GM23248 (cell line): ENCODE data around the gene DEF6. TPM values are rescaled to one million over a fixed set of nuclear protein-coding genes. Genes with fewer than 3 reads are reported as not detected.

Source experiments
- DNase-seq: peaks from one replicate; pipeline ENCODE4 v3.0.0-alpha.2; 2015
- H2AFZ ChIP-seq: fragments of 200-600 bp; sonication (generic); 2 replicates; pipeline ENCODE4 v1.6.1; 2016; ENCODE audit warnings: antibody characterized with exemption
- H3F3A ChIP-seq: fragments of 200-600 bp; sonication (generic); 2 replicates; pipeline ENCODE4 v1.6.1; 2016; ENCODE audit warnings: mild to moderate bottlenecking, antibody characterized with exemption, mixed run types; ENCODE audit not compliant: insufficient read depth
- H3K27ac ChIP-seq: fragments of 200-600 bp; sonication (generic); 2 replicates; pipeline ENCODE4 v1.5.1; 2016; ENCODE audit warnings: mild to moderate bottlenecking
- H3K27me3 ChIP-seq: fragments of 200-600 bp; sonication (generic); replicated peaks from 2 replicates; pipeline ENCODE4 v1.6.1; 2016; ENCODE audit warnings: mild to moderate bottlenecking; ENCODE audit not compliant: insufficient read depth
- H3K36me3 ChIP-seq: fragments of 200-600 bp; sonication (generic); 2 replicates; pipeline ENCODE4 v1.6.1; 2016; ENCODE audit warnings: low read depth, mild to moderate bottlenecking
- H3K4me1 ChIP-seq: fragments of 200-600 bp; sonication (generic); 2 replicates; pipeline ENCODE4 v1.6.1; 2016; ENCODE audit warnings: mild to moderate bottlenecking; ENCODE audit not compliant: insufficient read depth
- H3K4me2 ChIP-seq: fragments of 200-600 bp; sonication (generic); one replicate; pipeline ENCODE4 v1.6.1; 2016; ENCODE audit warnings: mild to moderate bottlenecking; ENCODE audit not compliant: unreplicated experiment
- H3K4me3 ChIP-seq: fragments of 200-600 bp; sonication (generic); 2 replicates; pipeline ENCODE4 v1.5.1; 2016; ENCODE audit warnings: mild to moderate bottlenecking
- H3K79me2 ChIP-seq: fragments of 200-600 bp; sonication (generic); 2 replicates; pipeline ENCODE4 v1.6.1; 2016; ENCODE audit warnings: mild to moderate bottlenecking; ENCODE audit not compliant: insufficient read depth
- H3K9ac ChIP-seq: fragments of 200-600 bp; sonication (generic); 2 replicates; pipeline ENCODE4 v1.6.1; 2016; ENCODE audit warnings: mild to moderate bottlenecking
- H3K9me2 ChIP-seq: fragments of 200-600 bp; sonication (generic); 2 replicates; pipeline ENCODE4 v1.6.1; 2016; ENCODE audit warnings: mixed run types, mild to moderate bottlenecking, moderate library complexity; ENCODE audit not compliant: insufficient read depth
- H3K9me3 ChIP-seq: fragments of 200-600 bp; sonication (generic); one replicate; pipeline ENCODE4 v1.6.1; 2017; ENCODE audit warnings: low read depth
- H4K20me1 ChIP-seq: fragments of 200-600 bp; sonication (generic); 2 replicates; pipeline ENCODE4 v1.6.0; 2016; ENCODE audit not compliant: insufficient read depth
- EZH2 ChIP-seq: fragments of 200-600 bp; sonication (generic); IDR thresholded peaks from 2 replicates; pipeline ENCODE4 v1.6.1; 2018; ENCODE audit warnings: antibody characterized with exemption, mild to moderate bottlenecking; ENCODE audit not compliant: insufficient read depth, poor library complexity, severe bottlenecking
- EZH2phosphoT487 ChIP-seq: fragments of 200-600 bp; sonication (generic); IDR thresholded peaks from 2 replicates; pipeline ENCODE4 v1.6.1; 2018; ENCODE audit warnings: antibody characterized with exemption, moderate library complexity, mild to moderate bottlenecking, low read depth; ENCODE audit not compliant: insufficient read depth
- WGBS, 2 experiments: methylation state at CpG; one replicate each; pipeline ENCODE4 v1.1.6; 2015 to 2017; ENCODE audit warnings: low lambda C conversion rate in 2 of 2, low coverage in 1 of 2; ENCODE audit errors: missing lambda C conversion rate in 2 of 2; 5-methylcytosine and 5-hydroxymethylcytosine counted together
- in situ Hi-C: fragments of 300-500 bp; cut with MboI; formaldehyde crosslinking; loops from 2 replicates; pipeline ENCODE4 v1.15.0; 2020
- polyA plus RNA-seq: library from polyadenylated mRNA; unstranded; fragments of >200 nt; fragmentation: Nextera tagmentation; extraction: Ambion mirVana; gene quantifications from 2 replicates; pipeline ENCODE4 v1.2.1, GENCODE V29; 2016
- total RNA-seq: library from RNA; depleted of rRNA; stranded (reverse); fragments of >200 nt; shearing (Covaris generic); gene quantifications from 2 replicates; pipeline ENCODE4 v1.2.3, GENCODE V29; 2014

DEF6 gene
- total and polyA plus RNA-seq, 2 experiments from 2014 or later = 1.7 to 2.6 TPM

DNA sequence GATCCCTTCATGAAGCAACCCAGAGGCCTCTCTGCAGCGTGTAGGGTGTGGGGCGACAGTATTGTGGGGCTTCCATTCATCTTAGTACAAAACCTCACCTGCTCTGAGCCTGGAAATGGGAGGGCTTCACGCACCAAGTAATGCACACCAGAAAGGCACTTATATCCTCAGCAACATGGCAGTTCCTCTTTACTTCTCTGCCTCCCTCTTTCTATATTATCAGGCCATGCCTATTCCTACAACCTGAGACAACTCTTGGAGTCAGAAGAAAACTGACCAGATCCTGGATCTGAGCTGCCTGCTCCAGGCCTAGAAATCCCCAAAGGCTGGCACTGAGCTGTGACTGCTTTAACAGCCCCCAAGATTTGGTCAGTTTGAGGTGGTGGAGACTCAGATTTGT, 45.7 kb upstream of the DEF6 start:
- H3K79me2 ChIP-seq = peaks cover 76% of the 10 kb centered on the region
- 98% methylated on average over 3 of the region's 3 CpGs for WGBS, 2 experiments
- no peak for TF ChIP-seq EZH2
- no peak for DNase-seq
- H3K9me2 ChIP-seq = no peaks in the 10 kb centered on the region
- H3K9me3 ChIP-seq = no peaks in the 10 kb centered on the region
- in situ Hi-C loops = no loop called here
- H3K27ac ChIP-seq = no peak overlapping the region
- H4K20me1 ChIP-seq = no peaks in the 10 kb centered on the region
- H2AFZ ChIP-seq = no peak overlapping the region
- H3K4me1 ChIP-seq = 0 out of 2 replicates have a peak, but pooled peaks cover 7% of the 10 kb centered on the region
- H3K4me3 ChIP-seq = no peak overlapping the region
- peaks cover 13% of the 10 kb centered on the region; the same call in 1 of the 2 replicates for H3F3A ChIP-seq
- no peak overlapping the region for H3K4me2 ChIP-seq
- H3K36me3 ChIP-seq = no peaks in the 10 kb centered on the region; the same call in 1 of the 2 replicates
- no peaks in the 10 kb centered on the region for H3K27me3 ChIP-seq
- H3K9ac ChIP-seq = no peak overlapping the region

DNA sequence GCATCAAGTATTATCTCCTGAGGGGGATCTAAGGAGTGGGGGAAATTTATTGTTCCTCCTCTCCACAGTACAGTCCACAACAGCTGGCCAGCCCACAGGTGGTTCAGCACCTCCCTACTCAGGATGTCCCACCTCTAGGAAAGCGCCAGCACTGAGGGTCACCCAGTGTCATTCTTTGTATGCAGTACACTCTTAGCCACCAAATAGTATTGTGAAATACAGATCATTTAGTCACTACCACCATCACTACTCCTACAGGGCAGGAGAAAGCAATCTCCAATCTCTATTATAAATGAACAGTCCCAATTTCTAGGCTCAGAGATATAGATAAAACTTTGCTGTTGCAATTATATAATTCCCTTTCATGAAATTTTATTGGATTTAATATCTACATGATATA, 44.4 kb upstream of the DEF6 start:
- in situ Hi-C loops = no loop called here
- Histone ChIP-seq H3K4me2 (no peak overlapping the region), H3F3A (peaks cover 13% of the 10 kb centered on the region; the same call in 1 of the 2 replicates), H2AFZ (no peak overlapping the region), H3K27ac (no peak overlapping the region), H3K9ac (no peak overlapping the region), H3K4me1 (peaks cover 9% of the 10 kb centered on the region; the same call in 1 of the 2 replicates), H3K9me3 (no peaks in the 10 kb centered on the region), H3K4me3 (no peak overlapping the region), H3K36me3 (no peaks in the 10 kb centered on the region; the same call in 1 of the 2 replicates), H3K27me3 (no peaks in the 10 kb centered on the region), H4K20me1 (no peaks in the 10 kb centered on the region), H3K79me2 (peaks cover 82% of the 10 kb centered on the region), H3K9me2 (no peaks in the 10 kb centered on the region)
- WGBS, 2 experiments = 100% methylated on average over 1 of the region's 1 CpG
- DNase-seq = peak; percentile 12
- TF ChIP-seq EZH2phosphoT487 (no peak), EZH2 (no peak)

DNA sequence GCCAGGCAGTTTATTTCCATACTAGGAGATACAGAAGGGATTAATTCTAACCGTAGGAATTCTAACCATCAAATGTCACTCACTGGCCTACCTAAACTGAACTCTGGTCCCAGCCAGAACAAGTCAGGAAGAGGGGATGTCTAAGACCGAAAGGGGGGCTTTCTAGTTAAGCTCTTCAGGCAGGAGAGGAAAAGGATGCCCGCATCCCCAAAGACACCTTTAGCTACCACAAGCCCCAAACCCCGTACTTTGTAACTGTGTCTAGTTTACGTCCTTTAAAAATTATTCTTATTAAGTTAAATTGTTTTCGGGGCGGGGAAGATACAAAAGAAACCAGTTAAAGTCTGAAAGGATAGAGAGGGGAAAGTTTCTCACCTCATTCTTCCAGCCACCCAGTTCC, 39.3 kb upstream of the DEF6 start:
- Histone ChIP-seq H3K27ac (peak overlapping the region; percentile 89), H3K4me2 (peak overlapping the region; percentile 78), H2AFZ (peak overlapping the region; percentile 89), H3K9ac (peak overlapping the region; percentile 95), H3K79me2 (peaks cover 58% of the 10 kb centered on the region), H3K27me3 (no peaks in the 10 kb centered on the region), H3K4me1 (peaks cover 24% of the 10 kb centered on the region), H4K20me1 (no peaks in the 10 kb centered on the region), H3K9me3 (no peaks in the 10 kb centered on the region), H3K4me3 (peak overlapping the region; percentile 89), H3K36me3 (no peaks in the 10 kb centered on the region), H3F3A (peaks cover 27% of the 10 kb centered on the region; the same call in 1 of the 2 replicates), H3K9me2 (no peaks in the 10 kb centered on the region)
- DNase-seq = peak; percentile 10
- TF ChIP-seq EZH2phosphoT487 = no peak
- TF ChIP-seq EZH2 = no peak
- in situ Hi-C loops = no loop called here
- WGBS, 2 experiments = 15 to 17% methylated on average over 7 of the region's 7 CpGs

DNA sequence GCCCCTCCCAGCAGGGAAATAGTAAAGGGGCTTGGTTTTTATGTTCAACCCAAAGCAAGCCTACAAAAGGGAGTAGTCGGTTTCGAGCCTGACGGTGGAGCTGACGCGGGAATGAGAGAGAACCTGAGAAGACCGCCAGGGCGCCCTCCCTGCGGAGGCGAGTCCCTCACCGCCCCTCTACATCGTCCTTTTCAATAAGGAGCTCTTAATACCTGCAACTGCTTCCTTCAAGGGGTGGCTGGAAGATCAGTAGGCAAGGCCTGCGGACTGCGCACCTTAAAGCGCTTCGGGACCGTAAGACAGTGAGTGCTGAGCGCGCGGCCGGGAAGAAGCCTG, 38.8 kb upstream of the DEF6 start:
- Histone ChIP-seq H3K27ac (peak overlapping the region; percentile 89), H3K4me2 (peak overlapping the region; percentile 78), H3K36me3 (no peaks in the 10 kb centered on the region), H3K9me2 (no peaks in the 10 kb centered on the region), H3K79me2 (peaks cover 58% of the 10 kb centered on the region), H3K9me3 (no peaks in the 10 kb centered on the region), H3F3A (peaks cover 25% of the 10 kb centered on the region; the same call in 1 of the 2 replicates), H2AFZ (peak overlapping the region; percentile 89), H3K4me1 (peaks cover 24% of the 10 kb centered on the region), H4K20me1 (no peaks in the 10 kb centered on the region), H3K4me3 (peak overlapping the region; percentile 89), H3K9ac (peak overlapping the region; percentile 95), H3K27me3 (no peaks in the 10 kb centered on the region)
- WGBS, 2 experiments = 0% methylated on average over 20 of the region's 20 CpGs
- DNase-seq = peak; percentile 82
- no peak for TF ChIP-seq EZH2
- in situ Hi-C loops = no loop called here
